Measurements from ENCODE around the gene CDC42BPB.

DNA sequence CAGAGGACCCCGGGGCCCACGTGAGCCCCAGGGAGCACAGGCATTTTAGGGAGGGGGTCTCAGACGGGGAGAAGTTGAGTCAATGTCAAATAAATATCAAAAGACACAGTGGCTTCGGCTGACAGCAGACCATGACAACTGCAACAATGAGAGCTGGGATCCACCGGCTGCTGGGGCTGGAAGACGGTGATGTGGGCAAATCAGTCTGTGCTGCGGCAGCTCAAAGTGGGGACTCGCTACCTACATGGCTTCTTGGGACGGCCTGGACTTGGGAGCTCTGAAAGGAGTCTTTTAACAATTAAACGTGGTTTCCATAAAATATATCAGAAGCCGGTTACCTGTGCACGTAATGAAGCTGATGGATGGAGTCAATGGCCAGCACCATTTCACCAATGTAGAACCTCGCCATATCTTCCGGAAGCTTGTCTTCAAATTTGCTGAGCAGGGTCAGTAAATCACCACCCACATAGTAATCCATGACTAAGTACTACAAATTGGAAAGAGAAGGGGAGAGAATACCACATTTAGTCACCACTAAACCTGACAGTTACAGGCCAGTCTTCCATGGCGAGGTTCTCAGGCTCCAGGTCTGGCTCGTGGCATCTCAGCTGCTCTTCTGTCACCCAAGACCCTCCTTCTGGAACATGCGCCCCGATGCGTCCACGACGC is 58.0 kb downstream of the CDC42BPB start:
- TF ChIP-seq, protein P1, sequence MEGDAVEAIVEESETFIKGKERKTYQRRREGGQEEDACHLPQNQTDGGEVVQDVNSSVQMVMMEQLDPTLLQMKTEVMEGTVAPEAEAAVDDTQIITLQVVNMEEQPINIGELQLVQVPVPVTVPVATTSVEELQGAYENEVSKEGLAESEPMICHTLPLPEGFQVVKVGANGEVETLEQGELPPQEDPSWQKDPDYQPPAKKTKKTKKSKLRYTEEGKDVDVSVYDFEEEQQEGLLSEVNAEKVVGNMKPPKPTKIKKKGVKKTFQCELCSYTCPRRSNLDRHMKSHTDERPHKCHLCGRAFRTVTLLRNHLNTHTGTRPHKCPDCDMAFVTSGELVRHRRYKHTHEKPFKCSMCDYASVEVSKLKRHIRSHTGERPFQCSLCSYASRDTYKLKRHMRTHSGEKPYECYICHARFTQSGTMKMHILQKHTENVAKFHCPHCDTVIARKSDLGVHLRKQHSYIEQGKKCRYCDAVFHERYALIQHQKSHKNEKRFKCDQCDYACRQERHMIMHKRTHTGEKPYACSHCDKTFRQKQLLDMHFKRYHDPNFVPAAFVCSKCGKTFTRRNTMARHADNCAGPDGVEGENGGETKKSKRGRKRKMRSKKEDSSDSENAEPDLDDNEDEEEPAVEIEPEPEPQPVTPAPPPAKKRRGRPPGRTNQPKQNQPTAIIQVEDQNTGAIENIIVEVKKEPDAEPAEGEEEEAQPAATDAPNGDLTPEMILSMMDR (IDR thresholded peaks at IDR 0.05; ENCODE audit: low read depth, low read length), result no peak
- no peak for TF ChIP-seq EZH2phosphoT487 (IDR thresholded peaks at IDR 0.05; ENCODE audit: low read depth)

Data from OCI-LY3 (cell line).